ENCODE results near the gene MAPT.
A peak's percentile ranks its signal among the peaks of the same experiment; 100 is the strongest.

The MAPT gene

GRCh38 chr17:45873728-45874127 lies 20.6 kb upstream of the MAPT start:
- H3K9me3 Mint-ChIP-seq, result no peaks in the 10 kb centered on the region
- peaks cover 14% of the 10 kb centered on the region for H3K4me1 Mint-ChIP-seq
- no peaks in the 10 kb centered on the region for H3K36me3 Mint-ChIP-seq (ENCODE audit: low read depth)
- peak overlapping the region in 1 of 3 experiments; percentile 25 for H3K4me3 Mint-ChIP-seq
- H3K27ac Mint-ChIP-seq, result peak overlapping the region in 2 of 3 experiments; percentile 38 to 89
- no peak for TF ChIP-seq CTCF (IDR thresholded peaks at IDR 0.05; ENCODE audit: unreplicated experiment in 3 of 3)
- peaks cover 16% of the 10 kb centered on the region for H3K27me3 Mint-ChIP-seq (ENCODE audit: low read depth)

GRCh38 chr17:45874151-45874550 lies 20.2 kb upstream of the MAPT start:
- peak overlapping the region in 1 of 3 experiments; percentile 89 for H3K27ac Mint-ChIP-seq
- no peak overlapping the region for H3K4me3 Mint-ChIP-seq
- H3K27me3 Mint-ChIP-seq (ENCODE audit: low read depth), result peaks cover 16% of the 10 kb centered on the region
- peaks cover 14% of the 10 kb centered on the region for H3K4me1 Mint-ChIP-seq
- no peaks in the 10 kb centered on the region for H3K9me3 Mint-ChIP-seq
- TF ChIP-seq CTCF (IDR thresholded peaks at IDR 0.05; ENCODE audit: unreplicated experiment in 3 of 3), result no peak
- no peaks in the 10 kb centered on the region for H3K36me3 Mint-ChIP-seq (ENCODE audit: low read depth)

GRCh38 chr17:45876539-45876938 lies 17.8 kb upstream of the MAPT start:
- H3K27me3 Mint-ChIP-seq (ENCODE audit: low read depth), result peaks cover 17% of the 10 kb centered on the region

GRCh38 chr17:45877467-45877866 lies 16.9 kb upstream of the MAPT start:
- Mint-ChIP-seq H3K36me3 (ENCODE audit: low read depth) (no peaks in the 10 kb centered on the region), H3K4me3 (no peak overlapping the region), H3K4me1 (peaks cover 6% of the 10 kb centered on the region), H3K9me3 (no peaks in the 10 kb centered on the region), H3K27me3 (ENCODE audit: low read depth) (peaks cover 25% of the 10 kb centered on the region), H3K27ac (no peak overlapping the region)
- TF ChIP-seq CTCF (IDR thresholded peaks at IDR 0.05; ENCODE audit: unreplicated experiment in 3 of 3), result no peak

More at GRCh38 chr17:45876539-45876938, 17.8 kb upstream of the MAPT start:
- TF ChIP-seq CTCF (IDR thresholded peaks at IDR 0.05; ENCODE audit: unreplicated experiment in 3 of 3), result no peak
- Mint-ChIP-seq H3K4me1 (peaks cover 6% of the 10 kb centered on the region), H3K9me3 (no peaks in the 10 kb centered on the region), H3K27ac (no peak overlapping the region), H3K36me3 (ENCODE audit: low read depth) (no peaks in the 10 kb centered on the region), H3K4me3 (no peak overlapping the region)

- Mint-ChIP-seq H3K27me3 (ENCODE audit: low read depth) (peaks cover 26% of the 10 kb centered on the region), H3K4me1 (no peaks in the 10 kb centered on the region), H3K27ac (no peak overlapping the region), H3K9me3 (no peaks in the 10 kb centered on the region), H3K36me3 (ENCODE audit: low read depth) (no peaks in the 10 kb centered on the region), H3K4me3 (no peak overlapping the region)
- TF ChIP-seq CTCF (IDR thresholded peaks at IDR 0.05; ENCODE audit: unreplicated experiment in 3 of 3), result no peak
Observed at GRCh38 chr17:45883063-45883462, 11.3 kb upstream of the MAPT start.

GRCh38 chr17:45886852-45887251 lies 7.5 kb upstream of the MAPT start:
- Mint-ChIP-seq H3K9me3 (no peaks in the 10 kb centered on the region), H3K27me3 (ENCODE audit: low read depth) (peaks cover 28% of the 10 kb centered on the region), H3K27ac (no peak overlapping the region), H3K4me1 (no peaks in the 10 kb centered on the region), H3K36me3 (ENCODE audit: low read depth) (no peaks in the 10 kb centered on the region), H3K4me3 (no peak overlapping the region)
- no peak for TF ChIP-seq CTCF (IDR thresholded peaks at IDR 0.05; ENCODE audit: unreplicated experiment in 3 of 3)
